Fibroblast of lung (primary cell): Measurements from ENCODE around the gene CCDC85B. TPM values are rescaled to one million over a fixed set of nuclear protein-coding genes. Genes with fewer than 3 reads are reported as not detected.
A peak's percentile ranks its signal among the peaks of the same experiment; 100 is the strongest.

Source experiments
- DNase-seq, 2 donors: peaks; one replicate each; pipeline versions ENCODE4 v3.0.0 to v3.0.0-alpha.2; 2010; ENCODE audit warnings: low read depth in 2 of 2
- H2AFZ ChIP-seq: 2 replicates; pipeline ENCODE4 v1.5.1; 2012; ENCODE audit warnings: low read length, control low read depth, inconsistent platforms
- H3K27ac ChIP-seq: 2 replicates; pipeline ENCODE4 v1.5.1; 2011; ENCODE audit warnings: low read length, control low read depth; ENCODE audit not compliant: insufficient read depth
- H3K27me3 ChIP-seq: 2 replicates; pipeline ENCODE4 v1.5.1; 2011; ENCODE audit warnings: mild to moderate bottlenecking, low read length; ENCODE audit not compliant: control insufficient read depth, insufficient read depth
- H3K36me3 ChIP-seq: 2 replicates; pipeline ENCODE4 v1.5.1; 2011; ENCODE audit warnings: low read length; ENCODE audit not compliant: control insufficient read depth, insufficient read depth
- H3K4me1 ChIP-seq: 2 replicates; pipeline ENCODE4 v1.5.1; 2011; ENCODE audit warnings: low read length; ENCODE audit not compliant: control insufficient read depth, insufficient read depth; ENCODE audit errors: extremely low read depth
- H3K4me2 ChIP-seq: 2 replicates; pipeline ENCODE4 v1.5.1; 2011; ENCODE audit warnings: low read length, control low read depth; ENCODE audit not compliant: insufficient read depth; ENCODE audit errors: extremely low read depth
- H3K4me3 ChIP-seq, 4 experiments: fragments of 200-600 bp in 1 of 4; sonication (generic) in 1 of 4; replicated peaks in 1 of 4; 2 replicates each; pipeline ENCODE4 v1.5.1; 2011 to 2016; ENCODE audit warnings: low read length in 4 of 4, low read depth in 3 of 4, mild to moderate bottlenecking in 3 of 4, control low read depth in 2 of 4, inconsistent platforms in 1 of 4, mixed read lengths in 1 of 4; ENCODE audit not compliant: insufficient read depth in 1 of 4; ENCODE audit errors: control extremely low read depth in 1 of 4
- H3K79me2 ChIP-seq: 2 replicates; pipeline ENCODE4 v1.5.1; 2012; ENCODE audit warnings: mild to moderate bottlenecking, low read length, inconsistent platforms; ENCODE audit not compliant: control insufficient read depth, insufficient read depth
- H3K9ac ChIP-seq: 2 replicates; pipeline ENCODE4 v1.5.1; 2011; ENCODE audit warnings: mild to moderate bottlenecking, low read length, control low read depth; ENCODE audit not compliant: insufficient read depth
- H3K9me3 ChIP-seq: 2 replicates; pipeline ENCODE4 v1.5.1; 2012; ENCODE audit warnings: low read depth, low read length; ENCODE audit not compliant: control insufficient read depth, insufficient read depth
- H4K20me1 ChIP-seq: 2 replicates; pipeline ENCODE4 v1.5.1; 2011; ENCODE audit warnings: low read length; ENCODE audit not compliant: control insufficient read depth, insufficient read depth; ENCODE audit errors: extremely low read depth
- EZH2 ChIP-seq: IDR thresholded peaks from 2 replicates; pipeline ENCODE4 v1.5.1; 2012; ENCODE audit warnings: low read length, control low read depth, mild to moderate bottlenecking; ENCODE audit errors: missing control alignments
- polyA plus RNA-seq, 2 donors: library from polyadenylated mRNA; depleted of rRNA in 1 of 2; stranded (reverse) in 1 of 2; unstranded in 1 of 2; fragments of >200 nt; gene quantifications; 2 replicates each; pipeline ENCODE4 v1.2.1, GENCODE V29; 2011 to 2012; ENCODE audit warnings: missing spikeins in 1 of 2
- total RNA-seq: library from RNA; depleted of rRNA; stranded (reverse); fragments of >200 nt; gene quantifications from 2 replicates; pipeline ENCODE4 v1.2.1, GENCODE V29; 2014
- TF ChIP-seq, protein P1 (sequence below), 2 donors: IDR thresholded peaks in 1 of 2; conservative IDR thresholded peaks in 1 of 2; 1 replicate in 1 of 2; 2 replicates in 1 of 2; pipeline ENCODE4 v1.5.1; 2011 to 2012; ENCODE audit warnings: low read length in 2 of 2, control low read depth in 1 of 2, inconsistent platforms in 1 of 2, low read depth in 1 of 2, mild to moderate bottlenecking in 1 of 2

CCDC85B gene
- total and polyA plus RNA-seq, 2 donors (not counting 1 experiment from before 2014, with no cell fraction given) = 18.1 to 118 TPM

DNA sequence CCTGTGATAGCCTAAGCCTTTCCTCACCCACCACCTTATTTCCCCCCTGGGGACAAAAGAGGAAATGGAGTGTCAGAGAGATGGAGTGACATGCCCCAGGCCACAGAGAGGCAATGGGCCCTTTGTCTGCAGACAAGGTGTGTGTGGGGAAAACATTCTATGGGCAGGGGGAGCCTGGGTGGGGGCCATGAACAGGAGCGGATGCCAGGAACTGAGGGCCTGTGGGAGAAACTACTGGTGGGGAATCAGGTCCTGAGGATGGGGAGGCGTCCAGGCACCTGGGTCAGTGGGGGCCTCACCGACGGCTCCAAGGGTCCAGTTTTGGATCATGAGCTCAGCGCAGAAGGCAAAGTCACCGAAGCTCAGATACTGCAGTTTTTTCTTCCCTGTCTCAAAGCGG lies 5.2 kb upstream of the CCDC85B start:
- no peak overlapping the region for H3K4me3 ChIP-seq
- H3K27ac ChIP-seq = no peak overlapping the region
- no peak overlapping the region for H3K9ac ChIP-seq
- no peak for DNase-seq
- TF ChIP-seq, protein P1, sequence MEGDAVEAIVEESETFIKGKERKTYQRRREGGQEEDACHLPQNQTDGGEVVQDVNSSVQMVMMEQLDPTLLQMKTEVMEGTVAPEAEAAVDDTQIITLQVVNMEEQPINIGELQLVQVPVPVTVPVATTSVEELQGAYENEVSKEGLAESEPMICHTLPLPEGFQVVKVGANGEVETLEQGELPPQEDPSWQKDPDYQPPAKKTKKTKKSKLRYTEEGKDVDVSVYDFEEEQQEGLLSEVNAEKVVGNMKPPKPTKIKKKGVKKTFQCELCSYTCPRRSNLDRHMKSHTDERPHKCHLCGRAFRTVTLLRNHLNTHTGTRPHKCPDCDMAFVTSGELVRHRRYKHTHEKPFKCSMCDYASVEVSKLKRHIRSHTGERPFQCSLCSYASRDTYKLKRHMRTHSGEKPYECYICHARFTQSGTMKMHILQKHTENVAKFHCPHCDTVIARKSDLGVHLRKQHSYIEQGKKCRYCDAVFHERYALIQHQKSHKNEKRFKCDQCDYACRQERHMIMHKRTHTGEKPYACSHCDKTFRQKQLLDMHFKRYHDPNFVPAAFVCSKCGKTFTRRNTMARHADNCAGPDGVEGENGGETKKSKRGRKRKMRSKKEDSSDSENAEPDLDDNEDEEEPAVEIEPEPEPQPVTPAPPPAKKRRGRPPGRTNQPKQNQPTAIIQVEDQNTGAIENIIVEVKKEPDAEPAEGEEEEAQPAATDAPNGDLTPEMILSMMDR (conservative IDR thresholded peaks at IDR 0.05 in 1 of 2, IDR thresholded peaks at IDR 0.05 in 1 of 2; ENCODE audit: low read depth in 1 of 2, low read length in 2 of 2) = no peak
- TF ChIP-seq EZH2 = no peak
- H3K79me2 ChIP-seq = peaks cover 25% of the 10 kb centered on the region
- no peaks in the 10 kb centered on the region for H3K27me3 ChIP-seq
- no peaks in the 10 kb centered on the region for H3K9me3 ChIP-seq
- no peaks in the 10 kb centered on the region for H4K20me1 ChIP-seq
- H3K36me3 ChIP-seq = peaks cover 35% of the 10 kb centered on the region
- H3K4me2 ChIP-seq = no peak overlapping the region
- H2AFZ ChIP-seq = no peak overlapping the region
- peaks cover 14% of the 10 kb centered on the region for H3K4me1 ChIP-seq

DNA sequence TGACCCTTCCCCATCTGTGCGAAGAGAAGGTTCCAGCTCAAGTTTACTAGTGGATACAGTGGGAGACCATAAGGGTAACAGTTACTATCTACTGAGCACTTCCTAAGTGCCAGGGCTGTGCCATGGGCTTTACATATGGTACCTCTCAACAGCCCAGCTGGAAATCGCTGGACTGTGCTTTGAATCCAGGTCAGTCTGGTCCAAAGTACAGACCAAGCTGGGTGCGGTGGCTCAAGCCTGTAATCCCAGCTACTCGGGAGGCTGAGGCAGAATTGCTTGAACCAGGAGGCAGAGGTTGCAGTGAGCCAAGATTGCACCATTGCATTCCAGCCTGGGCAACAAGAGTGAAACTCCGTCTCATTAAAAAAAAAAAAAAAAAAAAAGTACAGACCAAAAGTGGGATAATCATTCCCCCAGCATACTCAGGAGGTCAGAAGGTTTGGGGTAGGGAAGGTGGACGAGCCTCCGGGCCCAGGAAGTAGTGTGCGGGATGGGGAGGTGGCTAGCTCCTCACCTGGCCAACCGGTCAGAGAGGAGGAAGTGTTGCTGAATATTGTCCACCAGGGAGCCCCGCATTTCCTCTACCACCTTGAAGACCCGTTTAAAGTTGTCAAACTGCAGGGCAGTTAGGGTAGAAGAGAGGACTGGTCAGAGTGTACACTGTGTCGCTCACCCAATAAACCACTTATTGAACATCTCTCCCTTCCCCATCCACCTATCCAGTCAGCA lies 4.5 kb upstream of the CCDC85B start:
- Histone ChIP-seq H3K79me2 (peaks cover 29% of the 10 kb centered on the region), H4K20me1 (no peaks in the 10 kb centered on the region), H3K4me3 (no peak overlapping the region), H3K9me3 (no peaks in the 10 kb centered on the region), H3K27me3 (no peaks in the 10 kb centered on the region), H3K9ac (no peak overlapping the region), H3K4me1 (peaks cover 14% of the 10 kb centered on the region), H3K36me3 (peaks cover 35% of the 10 kb centered on the region), H3K27ac (no peak overlapping the region), H2AFZ (no peak overlapping the region), H3K4me2 (no peak overlapping the region)
- TF ChIP-seq EZH2 = no peak
- TF ChIP-seq, protein P1 (conservative IDR thresholded peaks at IDR 0.05 in 1 of 2, IDR thresholded peaks at IDR 0.05 in 1 of 2; ENCODE audit: low read depth in 1 of 2, low read length in 2 of 2) = no peak
- no peak for DNase-seq

DNA sequence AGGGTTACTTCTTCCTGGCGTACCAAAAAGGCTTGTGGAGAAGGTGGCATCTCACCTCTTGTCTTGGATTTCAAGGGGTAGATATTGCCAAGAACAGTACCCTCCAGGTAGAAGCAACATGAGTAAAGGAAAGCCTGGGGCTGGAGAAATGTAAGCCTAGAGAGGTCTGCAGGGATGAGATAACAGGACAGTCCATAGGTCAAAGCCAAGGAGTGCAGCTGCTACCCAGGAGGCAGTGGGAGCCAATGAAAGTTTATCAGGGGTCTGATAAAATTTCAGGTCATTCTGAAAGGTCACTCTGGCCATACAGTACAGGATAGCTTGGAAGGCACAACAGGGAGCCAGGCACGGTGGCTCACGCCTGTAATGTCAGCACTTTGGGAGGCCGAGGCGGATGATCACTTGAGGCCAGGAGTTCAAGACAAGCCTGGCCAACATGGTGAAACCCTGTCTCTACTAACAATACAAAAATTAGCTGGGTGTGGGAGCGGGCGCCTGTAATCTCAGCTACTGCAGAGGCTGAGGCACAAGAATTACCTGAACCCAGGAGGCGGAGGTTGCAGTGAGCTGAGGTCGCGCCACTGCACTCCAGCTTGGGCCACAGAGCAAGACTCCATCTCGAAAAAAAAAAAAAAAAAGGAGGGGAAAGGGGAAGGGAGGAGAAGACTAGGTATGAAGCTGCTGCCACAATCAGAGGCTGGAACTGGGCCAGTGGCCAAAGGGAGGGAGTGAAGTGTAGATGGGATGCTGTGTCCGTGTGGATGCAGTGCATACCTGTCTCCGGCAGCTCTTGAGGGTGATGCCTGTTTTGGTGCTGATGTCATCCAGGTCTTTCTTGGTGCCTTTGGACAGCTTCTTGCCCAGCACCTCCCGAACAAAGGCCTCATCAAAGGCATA lies 3.4 kb upstream of the CCDC85B start:
- H3K4me2 ChIP-seq = peak overlapping the region; percentile 96
- H3K27me3 ChIP-seq = no peaks in the 10 kb centered on the region
- H4K20me1 ChIP-seq = no peaks in the 10 kb centered on the region
- TF ChIP-seq, protein P1 (conservative IDR thresholded peaks at IDR 0.05 in 1 of 2, IDR thresholded peaks at IDR 0.05 in 1 of 2; ENCODE audit: low read depth in 1 of 2, low read length in 2 of 2) = no peak
- peak overlapping the region; percentile 65 for H3K9ac ChIP-seq
- no peak overlapping the region for H2AFZ ChIP-seq
- H3K27ac ChIP-seq = peak overlapping the region; percentile 98
- no peaks in the 10 kb centered on the region for H3K9me3 ChIP-seq
- H3K4me1 ChIP-seq = peaks cover 14% of the 10 kb centered on the region
- H3K79me2 ChIP-seq = peaks cover 40% of the 10 kb centered on the region
- no peak for DNase-seq
- H3K4me3 ChIP-seq = peak overlapping the region; percentile 49 to 85 (median 64)
- peaks cover 38% of the 10 kb centered on the region for H3K36me3 ChIP-seq
